GM21576 (cell line): Measurements from ENCODE around the gene TMEM222.
A peak's percentile ranks its signal among the peaks of the same experiment; 100 is the strongest.
"Not testable (repeated sequence)": the region's sequence is repeated elsewhere in the genome, so short reads cannot be mapped to it uniquely, and the experiment has no call there.

ENCODE experiments used
- ATAC-seq: cut with Tn5 transposase; IDR thresholded peaks from one replicate; pipeline ENCODE4 v1.9.1; 2021; ENCODE audit warnings: mild to moderate bottlenecking, moderate library complexity; ENCODE audit not compliant: unreplicated experiment

TMEM222 gene

GRCh38 chr1:27321813-27322568, at the start of gene TMEM222:
TSS of gene TMEM222 (plus strand) at chr1:27322163. CDS start at chr1:27322198, 35 bp downstream.
- ATAC-seq: peak; percentile 88

GRCh38 chr1:27274204-27274603, 47.8 kb upstream of the TMEM222 start:
- ATAC-seq: no peak

- ATAC-seq: no peak
These were observed 46.3 kb upstream of the TMEM222 start for GRCh38 chr1:27275696-27276095.

GRCh38 chr1:27284425-27285273, 37.3 kb upstream of the TMEM222 start:
- ATAC-seq: no peak

GRCh38 chr1:27285274-27285660, 36.7 kb upstream of the TMEM222 start:
- no peak for ATAC-seq

- not testable (repeated sequence) for ATAC-seq
These were observed 36.1 kb upstream of the TMEM222 start for GRCh38 chr1:27285821-27286220.

GRCh38 chr1:27289125-27289524, 32.8 kb upstream of the TMEM222 start:
- not testable (repeated sequence) for ATAC-seq

- ATAC-seq: no peak
These were observed 31.4 kb upstream of the TMEM222 start for GRCh38 chr1:27290581-27290980.

GRCh38 chr1:27292106-27292505, 29.9 kb upstream of the TMEM222 start:
- ATAC-seq: no peak

- ATAC-seq: no peak
These were observed 28.0 kb upstream of the TMEM222 start for GRCh38 chr1:27293915-27294314.

- no peak for ATAC-seq
These were observed 25.1 kb upstream of the TMEM222 start for GRCh38 chr1:27296773-27297291.

GRCh38 chr1:27297903-27298302, 24.1 kb upstream of the TMEM222 start:
- no peak for ATAC-seq

- ATAC-seq: no peak
These were observed 23.2 kb upstream of the TMEM222 start for GRCh38 chr1:27298632-27299384.

GRCh38 chr1:27299385-27300271, 22.3 kb upstream of the TMEM222 start:
- no peak for ATAC-seq

- ATAC-seq: no peak
These were observed 21.5 kb upstream of the TMEM222 start for GRCh38 chr1:27300341-27301051.

- no peak for ATAC-seq
These were observed 20.9 kb upstream of the TMEM222 start for GRCh38 chr1:27301052-27301422.

- ATAC-seq: no peak
These were observed 20.3 kb upstream of the TMEM222 start for GRCh38 chr1:27301582-27302199.

- ATAC-seq: no peak
These were observed 19.4 kb upstream of the TMEM222 start for GRCh38 chr1:27302612-27303011.

GRCh38 chr1:27303509-27303908, 18.5 kb upstream of the TMEM222 start:
- ATAC-seq: no peak
